GM19043 (cell line): ENCODE data around the gene TMEM132C.

Experiments used
- ATAC-seq: cut with Tn5 transposase; IDR thresholded peaks from one replicate; pipeline ENCODE4 v1.9.1; 2021; ENCODE audit warnings: low read depth; ENCODE audit not compliant: unreplicated experiment

The TMEM132C gene

GRCh38 chr12:128402486-128403243, 135.7 kb downstream of the TMEM132C start:
- ATAC-seq, result no peak

- ATAC-seq, result no peak
These were observed 141.7 kb downstream of the TMEM132C start for GRCh38 chr12:128408669-128409068.

DNA sequence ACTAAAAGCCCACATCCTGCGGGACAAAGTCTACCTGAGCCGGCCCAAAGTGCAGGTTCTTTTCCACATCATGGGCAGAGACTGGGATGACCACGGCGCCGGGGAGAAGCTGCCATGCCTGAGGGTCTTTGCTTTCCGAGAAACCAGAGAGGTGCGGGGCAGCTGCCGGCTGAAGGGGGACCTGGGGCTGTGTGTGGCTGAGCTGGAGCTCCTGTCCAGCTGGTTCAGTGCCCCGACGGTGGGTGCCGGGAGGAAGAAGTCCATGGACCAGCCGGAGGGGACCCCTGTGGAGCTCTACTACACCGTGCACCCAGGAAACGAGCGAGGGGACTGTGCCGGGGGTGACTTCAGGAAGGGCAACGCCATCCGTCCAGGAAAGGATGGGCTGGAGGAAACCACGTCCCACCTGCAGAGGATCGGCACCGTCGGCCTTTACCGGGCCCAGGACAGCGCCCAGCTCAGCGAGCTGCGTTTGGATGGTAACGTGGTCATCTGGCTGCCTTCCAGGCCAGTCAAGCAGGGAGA, 148.1 kb downstream of the TMEM132C start:
- no peak for ATAC-seq

DNA sequence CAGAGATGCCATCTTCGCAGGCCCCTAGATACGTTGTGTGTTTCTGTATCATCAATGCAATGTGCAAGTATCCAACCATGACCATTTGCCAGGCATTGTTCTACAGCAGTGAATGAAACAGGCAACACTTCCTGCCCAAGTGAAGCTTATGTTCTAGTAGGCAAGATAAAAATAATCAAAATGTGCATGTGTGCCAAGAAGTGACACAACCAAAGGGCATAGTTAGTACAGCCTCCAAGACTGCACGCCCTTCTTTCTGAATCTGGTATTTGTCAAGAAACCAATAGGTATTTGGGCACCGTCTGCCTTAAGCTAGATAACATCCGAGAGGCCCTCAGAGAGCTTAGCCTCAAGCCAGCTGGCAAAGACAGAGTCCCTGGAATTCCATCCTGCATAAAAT, 152.0 kb downstream of the TMEM132C start:
- no peak for ATAC-seq

- no peak for ATAC-seq
These were observed 153.2 kb downstream of the TMEM132C start for GRCh38 chr12:128420163-128420562.

DNA sequence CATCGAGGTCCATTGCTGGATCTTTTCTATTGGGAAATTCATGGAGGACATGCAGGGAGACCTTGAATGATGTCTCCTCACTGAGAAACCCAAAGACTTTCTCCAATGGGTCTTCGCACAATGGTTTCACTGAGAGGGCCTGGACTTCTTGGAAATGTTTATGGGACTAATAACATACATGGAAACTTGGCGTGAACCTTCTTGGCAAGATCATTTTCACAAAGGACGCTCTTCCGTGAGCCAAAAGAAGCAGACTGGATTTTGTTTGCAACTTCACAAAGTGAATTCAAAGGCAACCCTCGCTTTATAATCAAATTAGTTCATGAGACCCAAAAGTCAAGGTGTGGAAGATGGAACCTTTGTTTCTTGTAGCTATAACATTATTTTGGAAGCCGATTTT, 154.4 kb downstream of the TMEM132C start:
- no peak for ATAC-seq

DNA sequence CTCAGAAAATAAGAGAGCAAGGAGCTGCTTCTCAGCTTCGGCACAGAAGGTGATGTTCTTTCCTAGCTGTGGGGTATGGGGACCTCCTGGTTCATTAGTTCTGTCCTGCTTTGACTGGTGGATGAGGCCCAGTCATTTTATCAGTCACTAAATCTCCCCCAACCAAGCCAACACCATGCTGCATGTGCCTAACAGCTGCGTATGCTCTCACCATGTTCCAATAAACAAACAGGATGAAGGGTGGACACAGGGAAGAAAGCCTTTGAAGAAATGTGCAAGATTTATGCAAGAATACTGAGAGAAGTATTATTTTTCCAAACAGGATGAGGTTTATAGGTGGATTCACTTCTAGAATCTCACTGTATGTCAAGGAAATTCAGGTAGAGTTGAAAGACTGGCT, 156.2 kb downstream of the TMEM132C start:
- no peak for ATAC-seq

- no peak for ATAC-seq
These were observed 158.0 kb downstream of the TMEM132C start for GRCh38 chr12:128424931-128425431.

DNA sequence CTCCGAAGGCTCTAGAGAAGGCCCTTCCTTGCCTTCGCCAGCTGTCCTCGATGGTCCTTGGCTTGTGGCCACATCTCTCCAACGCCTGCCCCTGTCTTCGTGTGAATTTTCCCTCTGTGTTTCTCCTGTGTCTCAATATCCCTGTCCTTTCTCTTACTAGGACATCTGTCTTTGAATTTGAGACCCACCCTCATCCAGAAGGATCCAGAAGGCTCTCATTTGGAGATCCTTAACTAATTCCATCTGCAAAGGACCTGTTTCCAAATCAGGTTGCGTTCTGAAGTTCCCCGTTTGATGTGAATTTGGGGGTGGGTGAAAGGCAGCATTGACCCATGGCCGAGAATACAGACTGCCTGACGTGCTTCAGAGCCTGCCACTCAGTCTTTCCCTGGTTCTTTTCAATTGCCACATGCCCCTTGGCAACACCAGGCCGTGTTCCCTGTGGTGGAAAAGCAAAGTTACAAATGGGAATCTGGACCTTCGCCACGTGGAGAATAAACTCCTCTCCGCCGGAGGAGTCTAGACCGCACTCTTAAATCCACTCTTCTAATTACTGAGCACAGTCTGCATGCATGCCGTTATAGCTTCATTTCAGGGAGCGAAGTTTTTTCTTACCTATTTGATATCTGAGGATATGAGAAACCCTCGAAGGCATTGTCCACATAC, 158.8 kb downstream of the TMEM132C start:
- ATAC-seq, result no peak

DNA sequence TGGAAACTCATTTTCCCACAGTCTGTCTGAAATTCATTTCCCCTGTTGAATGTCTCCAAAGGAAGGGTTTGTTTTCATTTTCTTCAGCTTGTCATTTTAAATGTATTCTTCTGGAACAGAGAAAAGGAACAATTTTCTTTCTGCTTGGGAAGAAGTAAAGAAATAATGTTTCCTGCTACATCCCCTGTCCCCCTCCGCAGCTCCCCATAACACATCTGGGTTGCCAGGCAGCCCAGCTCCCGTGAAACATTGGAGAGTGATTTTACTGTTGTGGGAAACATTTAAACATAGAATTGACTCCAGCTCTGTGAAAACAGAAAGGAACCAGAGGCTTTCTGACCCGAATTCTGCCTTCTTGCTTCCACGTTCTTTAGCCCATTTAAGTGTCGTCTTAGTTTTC, 159.5 kb downstream of the TMEM132C start:
- ATAC-seq, result no peak

- ATAC-seq, result no peak
These were observed 172.8 kb downstream of the TMEM132C start for GRCh38 chr12:128439796-128440195.

GRCh38 chr12:128442096-128442495, 175.1 kb downstream of the TMEM132C start:
- ATAC-seq, result no peak

DNA sequence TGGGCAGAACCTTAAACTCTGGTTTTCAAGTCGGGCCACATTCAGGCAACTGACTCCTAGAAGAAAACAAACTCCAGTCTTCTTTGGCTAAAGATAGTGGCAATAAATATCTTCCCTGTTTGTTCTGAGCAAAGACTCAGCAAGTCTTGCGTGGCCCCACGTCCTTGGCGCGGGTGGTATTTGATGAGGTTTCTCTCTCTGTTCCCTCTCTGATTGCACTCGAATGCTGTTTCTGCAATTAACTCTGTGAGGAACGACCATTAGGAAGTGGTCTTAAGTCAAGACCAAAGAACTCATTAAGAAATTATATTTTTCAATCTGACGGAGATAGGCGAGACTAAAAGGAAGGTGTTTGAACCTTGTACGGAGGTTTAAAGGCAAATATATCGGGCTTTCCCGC, 177.6 kb downstream of the TMEM132C start:
- ATAC-seq, result no peak

DNA sequence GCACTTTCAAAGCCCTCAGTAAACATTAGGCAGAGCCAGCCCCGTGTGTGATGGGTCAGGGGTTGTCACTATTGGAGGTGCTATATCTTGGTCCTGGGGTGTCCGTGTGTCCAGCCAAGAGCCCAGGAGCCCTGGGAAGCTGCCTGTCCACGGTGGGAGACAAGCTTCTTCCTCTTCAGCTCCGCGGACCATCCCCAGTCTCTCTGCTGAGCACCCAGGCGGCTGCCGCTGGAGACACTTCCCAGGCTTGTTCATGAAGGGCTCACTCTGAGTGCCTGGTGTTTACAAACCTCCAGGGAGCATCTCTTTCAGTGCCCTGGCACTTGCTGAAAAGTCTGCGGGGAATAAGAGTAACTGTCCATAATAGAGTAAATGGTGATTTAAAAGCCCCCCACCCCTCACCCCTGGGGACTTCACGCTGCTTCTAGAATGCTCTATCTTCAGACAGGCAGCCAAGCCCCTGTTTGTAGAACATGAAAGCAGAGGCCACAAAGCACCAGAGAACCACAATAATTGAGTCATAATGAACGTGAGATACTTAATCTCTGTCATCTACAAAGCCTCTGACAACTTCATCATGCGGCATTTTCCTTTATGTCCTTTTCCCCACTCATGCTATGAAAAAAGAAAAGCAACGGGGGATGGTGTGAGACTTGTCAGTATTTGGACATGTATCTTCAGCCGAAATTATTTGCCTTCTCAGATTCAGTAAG, 178.6 kb downstream of the TMEM132C start:
- ATAC-seq, result no peak

- no peak for ATAC-seq
These were observed 182.3 kb downstream of the TMEM132C start for GRCh38 chr12:128449146-128449894.

DNA sequence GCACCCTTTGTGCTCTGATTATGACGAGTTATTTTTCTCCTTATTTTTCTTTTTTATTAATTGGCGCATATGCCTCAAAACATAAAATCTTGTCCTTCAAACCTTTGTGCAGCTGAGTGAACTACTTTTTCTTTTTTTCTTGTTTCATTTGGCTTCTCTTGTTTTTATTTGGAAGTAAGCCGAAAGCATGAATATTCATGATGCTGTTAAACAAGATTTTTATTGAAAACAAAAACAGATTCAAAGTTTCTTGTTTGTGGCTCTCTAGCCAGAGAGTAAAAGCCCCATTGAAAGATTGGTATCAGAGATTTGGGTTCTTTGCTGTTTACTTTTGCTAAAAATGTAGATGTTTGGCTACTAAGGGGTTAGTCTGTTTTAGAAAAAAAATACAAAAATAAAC, 183.8 kb downstream of the TMEM132C start:
- ATAC-seq, result no peak

- no peak for ATAC-seq
These were observed 188.9 kb downstream of the TMEM132C start for GRCh38 chr12:128455851-128456250.

DNA sequence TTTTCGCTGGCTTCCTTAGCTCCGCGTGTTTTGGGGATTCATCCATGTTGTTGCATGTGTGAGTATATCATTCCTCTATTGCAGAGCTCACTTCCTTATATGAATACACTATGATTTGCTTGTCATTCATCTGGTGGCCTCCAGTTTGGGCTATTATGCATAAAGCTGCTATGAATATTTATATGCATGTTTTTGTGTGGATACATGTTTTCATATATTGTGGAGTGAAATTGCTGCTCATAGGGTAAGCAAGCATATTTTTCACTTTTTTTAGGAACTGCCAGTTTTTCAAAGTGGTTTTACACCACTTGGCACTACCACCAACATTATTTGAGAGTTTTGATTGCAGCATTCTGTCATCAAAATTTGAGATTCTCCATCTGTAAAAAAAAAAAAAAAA, 190.0 kb downstream of the TMEM132C start:
- no peak for ATAC-seq

- ATAC-seq, result no peak
These were observed 191.5 kb downstream of the TMEM132C start for GRCh38 chr12:128458301-128458974.

- no peak for ATAC-seq
These were observed 192.1 kb downstream of the TMEM132C start for GRCh38 chr12:128459067-128459466.
